ENCODE measurements around the gene KLRC4.
"Not testable (repeated sequence)": the region's sequence is repeated elsewhere in the genome, so short reads cannot be mapped to it uniquely, and the experiment has no call there.

KLRC4 gene

DNA sequence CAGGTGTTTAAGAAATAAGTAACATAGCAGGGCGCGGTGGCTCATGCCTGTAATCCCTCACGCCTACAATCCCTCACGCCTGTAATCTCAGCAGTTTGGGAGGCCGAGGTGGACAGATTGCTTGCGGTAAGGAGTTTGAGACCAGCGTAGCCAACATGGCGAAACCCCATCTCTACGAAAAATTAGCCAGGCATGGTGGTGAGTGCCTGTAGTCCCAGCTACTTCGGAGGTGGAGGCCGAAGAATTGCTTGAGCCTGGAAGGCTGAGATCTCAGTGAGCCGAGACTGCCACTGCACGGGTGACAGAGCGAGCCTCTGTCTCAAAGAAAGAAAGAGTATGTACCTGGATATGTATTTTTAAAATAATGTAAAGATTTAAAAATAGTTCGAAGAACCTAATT lies 13.4 kb downstream of the KLRC4 start:
- not testable (repeated sequence) for DNase-seq

DNA sequence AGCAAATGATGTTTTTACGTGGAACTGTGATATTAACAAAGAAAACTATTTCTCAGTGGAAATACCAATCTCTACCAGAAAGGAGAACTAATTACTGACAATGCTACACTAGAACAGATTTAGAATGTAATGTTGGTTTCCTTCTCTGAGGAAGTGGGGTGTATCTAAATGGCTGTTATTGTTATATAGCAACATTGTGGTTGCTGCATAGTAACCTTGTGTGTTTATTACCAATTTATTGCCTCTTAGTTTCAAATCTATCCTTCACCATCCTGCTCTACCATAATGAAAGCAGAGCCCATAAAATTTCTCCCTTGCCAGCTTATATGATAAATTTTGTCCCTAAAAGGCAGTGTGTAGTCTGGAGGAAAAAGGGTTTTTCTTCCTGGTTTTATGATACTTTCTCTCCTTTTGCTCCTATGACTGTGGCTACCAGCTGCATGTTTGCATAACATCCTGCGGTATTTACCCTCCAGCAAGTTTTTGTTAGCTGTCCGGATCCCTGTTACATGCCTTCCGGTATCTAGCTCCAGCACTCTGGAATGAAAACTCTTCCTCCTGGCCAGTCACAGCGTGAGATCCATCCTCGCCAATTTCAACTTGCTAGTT lies 14.1 kb downstream of the KLRC4 start:
- DNase-seq: no peak

DNA sequence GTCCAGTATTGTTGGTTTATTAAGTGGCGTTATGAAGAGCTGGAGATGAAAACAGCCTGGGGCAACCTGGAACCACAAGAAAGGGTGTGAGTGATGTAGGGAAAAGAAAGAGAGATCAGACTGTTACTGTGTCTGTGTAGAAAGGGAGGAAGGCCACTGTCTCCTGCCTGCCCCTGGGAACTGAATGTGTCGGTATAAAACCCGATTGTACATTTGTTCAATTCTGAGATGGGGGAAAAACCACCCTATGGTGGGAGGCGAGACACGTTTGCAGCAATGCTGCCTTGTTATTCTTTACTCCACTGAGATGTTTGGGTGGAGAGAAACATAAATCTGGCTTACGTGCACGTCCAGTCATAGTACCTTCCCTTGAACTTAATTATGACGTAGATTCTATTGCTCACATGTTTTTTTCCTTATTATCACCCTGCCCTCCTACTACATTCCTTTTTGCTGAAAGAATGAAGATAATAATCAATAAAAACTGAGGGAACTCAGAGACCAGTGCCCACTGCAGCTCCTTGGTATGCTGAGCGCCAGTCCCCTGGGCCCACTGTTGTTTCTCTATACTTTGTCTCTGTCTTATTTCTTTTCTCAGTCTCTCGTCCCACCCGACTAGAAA lies 14.9 kb downstream of the KLRC4 start:
- DNase-seq: not testable (repeated sequence)

DNA sequence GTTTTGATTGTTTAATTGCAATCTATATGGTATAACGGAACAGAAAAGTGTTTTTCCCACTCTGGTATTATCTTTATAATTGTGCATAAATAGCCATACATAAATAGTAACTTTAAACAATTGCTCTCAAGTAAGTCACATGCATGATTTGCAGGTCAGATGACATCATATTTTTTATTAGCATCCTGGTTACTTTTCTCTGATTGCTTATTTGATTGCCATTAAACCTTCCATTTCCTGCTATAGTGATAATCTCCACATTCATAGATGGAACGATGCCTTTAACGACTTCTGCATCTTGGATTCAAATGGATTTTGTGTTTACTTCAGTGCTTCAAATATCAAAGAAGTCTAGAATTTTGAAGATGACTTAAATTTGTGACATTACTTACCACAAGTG lies 16.3 kb downstream of the KLRC4 start:
- DNase-seq: no peak

DNA sequence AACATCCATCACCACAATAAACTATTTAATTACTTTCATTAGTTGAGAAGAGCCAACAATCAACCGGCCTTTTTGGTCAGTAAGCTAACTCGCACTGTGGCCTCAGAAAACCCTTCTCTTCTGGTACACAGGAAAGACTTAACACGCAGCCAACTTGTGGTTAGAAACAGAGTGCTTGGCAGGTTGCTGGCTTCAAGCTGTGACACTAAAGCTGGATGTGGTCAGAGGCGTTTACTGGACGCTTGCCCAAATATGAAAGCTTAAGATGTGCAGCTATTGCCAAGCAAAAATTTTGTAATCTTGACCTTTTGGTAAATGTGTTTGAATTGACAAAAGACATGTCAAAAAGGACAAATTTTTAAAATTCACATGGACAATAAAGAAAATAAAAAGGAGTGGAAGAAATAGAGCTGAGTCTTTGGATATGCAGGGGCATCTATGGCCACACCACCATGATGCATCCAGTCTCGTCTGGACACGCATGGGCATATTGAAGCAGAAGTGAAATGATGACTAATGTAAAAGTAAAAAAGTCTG lies 17.1 kb downstream of the KLRC4 start:
- DNase-seq: no peak

DNA sequence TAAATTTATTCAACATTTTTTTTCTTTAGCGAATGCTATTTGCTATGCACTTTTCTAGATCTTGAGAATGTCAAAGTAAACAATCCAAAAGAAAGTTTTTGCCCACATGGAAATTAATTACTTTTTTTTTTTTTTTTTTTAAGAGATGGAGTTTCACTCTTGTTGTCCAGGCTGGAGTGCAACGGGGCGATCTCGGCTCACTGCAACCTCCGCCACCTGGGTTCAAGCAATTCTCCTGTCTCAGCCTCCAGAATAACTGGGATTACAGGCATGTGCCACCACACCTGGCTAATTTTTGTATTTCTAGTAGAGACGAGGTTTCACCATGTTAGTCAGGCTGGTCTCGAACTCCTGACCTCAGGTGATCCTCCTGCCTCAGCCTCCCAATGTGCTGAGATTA lies 18.6 kb downstream of the KLRC4 start:
- DNase-seq: not testable (repeated sequence)

DNA sequence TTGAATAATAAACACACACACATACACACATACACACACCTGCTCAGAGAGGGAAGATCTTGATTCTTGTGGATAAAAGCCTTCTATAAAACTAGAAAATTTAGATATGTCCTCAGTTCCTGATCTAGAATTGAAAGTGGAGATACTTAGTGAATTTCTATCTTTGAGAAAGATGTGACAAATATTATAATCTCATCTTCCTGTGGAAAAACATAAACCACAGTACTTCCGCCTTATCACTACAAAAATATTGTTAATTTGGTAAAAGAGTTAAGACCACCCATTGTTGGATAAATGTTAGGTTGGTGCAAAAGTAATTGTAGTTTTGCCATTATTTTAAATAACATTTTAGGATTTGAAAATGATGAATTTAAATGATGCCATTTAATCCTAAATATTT lies 19.7 kb downstream of the KLRC4 start, which contains the start of gene KLRK1:
TSS of gene KLRK1 (minus strand) at position 138 of the 400 bp plus-strand sequence. CDS start 1,231 bp downstream, outside the sequence.
- DNase-seq: no peak

DNA sequence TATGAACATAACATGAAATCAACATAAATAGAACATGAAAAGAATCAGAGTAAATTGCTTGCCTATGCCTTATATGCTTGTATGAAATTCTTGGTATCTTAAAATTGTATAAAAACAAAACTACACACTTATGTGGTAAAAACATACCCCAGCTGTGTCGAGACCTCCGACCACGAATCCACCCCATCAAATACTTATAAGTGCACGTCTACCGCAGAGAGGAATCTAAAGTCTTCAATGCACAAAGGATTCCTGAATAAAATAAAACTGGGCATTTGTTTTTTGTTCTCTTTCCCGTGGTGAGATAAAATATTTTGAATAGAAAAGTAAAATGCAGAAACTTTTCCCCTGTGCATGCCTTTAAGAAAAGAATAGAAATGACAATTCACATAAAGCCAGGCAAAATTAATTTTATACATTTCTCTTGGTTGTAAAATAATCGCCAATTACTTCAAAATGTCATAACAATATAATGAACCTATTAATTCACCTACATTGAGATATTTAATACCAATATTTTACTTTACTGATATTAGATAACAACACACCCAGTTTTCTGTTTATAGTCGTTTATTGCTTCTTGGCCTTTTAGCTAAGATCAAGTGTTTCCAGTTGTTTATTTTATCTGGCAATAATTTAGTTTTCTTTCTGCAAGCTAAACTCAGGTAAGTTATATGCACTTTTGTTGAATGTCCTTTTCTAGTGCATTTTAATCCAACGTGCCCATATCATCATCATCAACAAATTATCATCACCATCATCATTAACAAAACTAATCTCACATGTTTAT lies 20.7 kb downstream of the KLRC4 start:
- DNase-seq: no peak

DNA sequence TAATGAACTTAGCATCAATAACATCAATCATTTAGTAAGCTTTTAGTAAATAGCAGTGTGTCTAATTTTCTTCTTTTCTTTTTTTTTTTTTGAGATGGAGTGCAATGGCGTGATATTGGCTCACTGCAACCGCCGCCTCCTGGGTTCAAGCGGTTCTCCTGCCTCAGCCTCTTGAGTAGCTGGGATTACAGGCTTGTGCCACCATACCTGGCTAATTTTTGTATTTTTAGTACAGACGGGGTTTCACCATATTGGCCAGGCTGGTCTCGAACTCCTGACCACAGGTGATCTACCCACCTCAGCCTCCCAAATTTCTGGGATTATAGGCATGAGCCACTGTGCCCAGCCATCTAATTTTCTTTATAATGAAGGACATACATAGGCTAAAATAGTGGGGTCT lies 22.1 kb downstream of the KLRC4 start:
- not testable (repeated sequence) for DNase-seq

DNA sequence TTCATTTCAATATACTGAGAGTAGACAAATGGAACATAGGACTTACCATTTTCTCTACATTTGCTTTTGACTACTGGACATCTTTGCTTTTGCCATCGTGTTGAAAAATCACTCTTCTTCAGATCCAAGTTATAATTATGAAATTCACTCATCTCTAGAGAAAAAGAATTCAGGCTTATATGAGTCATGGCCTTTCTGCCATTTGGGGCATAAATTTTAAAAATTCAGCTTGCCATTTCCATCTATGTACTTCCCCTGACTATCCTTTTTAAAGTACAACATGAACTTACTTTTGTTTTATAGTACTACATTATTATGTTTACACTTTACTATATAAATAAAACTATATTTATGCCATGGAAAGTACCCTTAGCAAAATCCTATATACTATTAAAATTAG lies 22.7 kb downstream of the KLRC4 start:
- no peak for DNase-seq

DNA sequence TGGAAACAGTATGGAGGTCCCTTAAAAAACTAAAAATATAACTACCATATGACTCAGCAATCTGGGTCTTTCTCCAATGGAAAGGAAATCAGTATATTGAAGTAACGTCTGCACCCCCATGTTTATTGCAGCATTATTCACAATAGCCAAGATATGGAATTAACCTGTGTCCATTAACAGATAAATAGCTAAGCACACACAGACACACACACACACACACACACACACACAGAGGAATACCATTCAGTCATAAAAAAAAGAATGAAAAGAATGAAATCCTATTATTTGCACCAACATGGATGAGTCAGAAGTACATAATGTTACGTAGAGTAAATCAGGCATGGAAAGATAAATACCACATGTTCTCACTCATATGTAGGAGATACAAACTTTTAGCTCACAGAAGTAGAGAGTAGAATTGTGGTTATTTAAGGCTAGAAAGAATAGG lies 24.4 kb downstream of the KLRC4 start:
- DNase-seq: no peak

DNA sequence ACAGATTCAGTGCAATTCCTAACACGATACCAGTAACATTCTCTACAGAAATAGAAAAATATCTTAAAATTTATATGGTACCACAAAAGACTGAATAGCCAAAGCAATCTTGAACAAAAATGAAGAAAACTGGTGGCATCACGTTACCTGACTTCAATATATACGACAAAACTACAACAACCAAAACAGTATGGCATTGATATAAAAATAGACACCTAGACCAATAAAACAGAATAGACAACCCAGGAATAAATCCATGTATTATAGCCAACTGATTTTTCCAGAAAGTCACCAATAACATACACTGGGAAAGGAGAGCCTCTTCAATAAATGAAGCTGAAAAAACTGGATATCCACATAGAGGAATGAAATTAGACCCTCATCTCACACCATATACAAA lies 25.4 kb downstream of the KLRC4 start:
- no peak for DNase-seq

DNA sequence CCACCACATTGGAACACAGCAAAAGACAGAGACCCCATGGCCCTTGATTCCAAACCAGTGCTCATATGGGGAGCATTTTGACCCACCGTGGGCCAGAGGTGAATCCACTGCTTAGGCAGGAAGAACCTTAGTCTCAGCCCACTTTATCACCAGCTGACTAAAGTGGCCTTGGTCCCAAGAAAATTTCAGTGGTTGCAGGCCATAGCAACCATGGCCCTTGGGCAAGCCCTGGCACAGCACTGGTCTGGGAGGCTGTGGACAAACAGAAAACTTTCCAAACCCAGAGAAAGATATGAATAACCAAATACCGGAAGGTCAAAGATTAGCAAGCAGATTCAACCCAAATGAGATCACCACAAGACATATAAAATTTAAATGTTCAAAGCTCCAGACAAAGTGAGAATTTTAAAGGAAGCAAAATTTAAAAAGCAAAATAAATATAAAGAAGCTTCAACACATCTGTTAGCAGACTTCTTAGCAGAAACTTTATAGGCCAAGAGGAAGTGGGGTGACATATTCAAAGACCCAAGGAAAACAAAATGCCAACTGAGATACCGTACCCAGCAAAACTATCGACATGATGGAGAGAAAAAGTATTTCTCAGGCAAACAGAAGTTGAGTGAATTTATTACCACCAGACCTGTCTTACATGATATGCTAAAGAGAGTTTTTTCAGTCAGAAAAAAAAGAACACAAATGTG lies 27.5 kb downstream of the KLRC4 start:
- no peak for DNase-seq

DNA sequence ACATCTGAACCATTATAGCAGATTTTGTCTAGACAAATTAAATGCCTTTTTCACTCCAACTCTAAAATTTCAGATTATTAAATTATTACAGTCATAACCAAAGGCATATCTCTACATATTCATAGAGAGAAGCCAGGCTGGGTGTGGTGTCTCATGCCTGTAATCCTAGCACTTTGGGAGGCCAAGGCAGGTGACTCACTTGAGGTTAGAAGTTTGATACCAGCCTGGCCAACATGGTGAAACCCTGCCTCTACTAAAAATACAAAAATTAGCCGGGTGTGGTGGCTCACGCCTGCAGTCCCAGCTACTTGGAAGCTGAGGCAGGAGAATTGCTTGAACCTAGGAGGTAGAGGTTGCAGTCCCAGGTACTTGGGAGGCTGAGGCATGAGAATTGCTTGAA lies 30.8 kb downstream of the KLRC4 start:
- not testable (repeated sequence) for DNase-seq

DNA sequence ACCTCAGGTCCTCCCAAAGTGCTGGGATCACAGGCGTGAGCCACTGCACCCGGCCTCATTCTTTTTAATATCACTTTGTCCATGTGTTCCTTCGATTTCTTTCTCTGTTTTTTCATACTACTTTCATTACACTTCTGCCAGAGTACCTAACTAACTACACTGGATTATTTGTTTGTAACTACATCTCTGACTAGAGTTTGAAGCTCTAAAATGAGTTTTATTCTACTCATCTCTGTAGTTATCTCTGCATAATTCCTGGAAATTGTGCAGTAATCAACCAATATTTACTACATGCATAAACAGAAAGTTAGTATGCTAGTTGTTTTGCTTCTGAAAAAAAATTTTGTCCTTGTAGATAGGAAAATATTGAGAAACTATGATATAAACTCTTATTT lies 34.9 kb downstream of the KLRC4 start:
- no peak for DNase-seq

DNA sequence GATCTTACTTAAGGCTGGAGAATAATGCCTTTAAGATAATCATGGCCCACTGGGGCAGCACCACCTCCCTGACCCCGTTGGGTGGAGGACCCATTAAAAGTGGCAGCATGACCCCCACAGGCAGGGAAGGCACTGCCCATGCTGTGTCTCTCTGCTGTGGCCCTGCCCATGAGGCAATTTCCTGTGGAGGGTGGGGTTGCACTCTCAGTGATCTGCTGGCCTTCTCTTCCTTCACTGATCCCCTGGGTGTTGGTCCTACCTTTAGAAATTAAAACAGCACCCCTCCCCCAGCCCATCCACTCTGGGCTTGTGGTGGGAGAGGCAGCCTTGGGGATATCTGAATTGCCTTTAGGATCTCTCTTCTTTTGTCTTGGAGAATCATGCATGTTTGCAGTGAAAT lies 37.0 kb downstream of the KLRC4 start:
- DNase-seq: no peak

DNA sequence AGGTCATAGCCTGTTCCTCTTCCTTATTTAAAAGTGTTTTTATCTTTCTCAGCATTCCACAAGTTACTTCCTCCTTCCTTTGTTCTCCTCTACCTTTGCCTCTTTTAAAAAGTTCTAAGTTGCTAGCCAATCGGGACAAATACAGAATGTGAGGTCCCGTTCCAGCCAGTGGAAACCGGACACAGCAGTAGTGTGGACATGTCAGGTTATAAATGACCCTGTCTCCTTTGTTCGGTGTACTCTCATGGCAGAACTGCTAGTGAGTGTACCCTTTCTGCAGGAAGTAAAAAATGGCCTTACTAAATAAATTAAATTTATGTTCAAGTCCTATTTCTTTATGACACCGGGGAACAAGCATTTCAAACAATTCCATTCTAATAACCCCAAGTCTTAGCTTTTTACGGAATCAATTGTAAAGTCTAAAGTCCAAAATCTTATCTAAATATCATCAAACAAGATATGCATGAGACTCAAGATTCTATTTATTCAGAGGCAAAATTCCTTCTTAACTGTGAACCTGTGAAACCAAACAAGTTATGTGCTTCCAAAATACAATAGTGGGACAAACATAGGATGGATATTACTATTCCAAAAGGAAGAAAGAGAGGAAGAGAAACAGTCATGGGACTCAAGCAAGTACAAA lies 37.5 kb downstream of the KLRC4 start:
- DNase-seq: not testable (repeated sequence)

DNA sequence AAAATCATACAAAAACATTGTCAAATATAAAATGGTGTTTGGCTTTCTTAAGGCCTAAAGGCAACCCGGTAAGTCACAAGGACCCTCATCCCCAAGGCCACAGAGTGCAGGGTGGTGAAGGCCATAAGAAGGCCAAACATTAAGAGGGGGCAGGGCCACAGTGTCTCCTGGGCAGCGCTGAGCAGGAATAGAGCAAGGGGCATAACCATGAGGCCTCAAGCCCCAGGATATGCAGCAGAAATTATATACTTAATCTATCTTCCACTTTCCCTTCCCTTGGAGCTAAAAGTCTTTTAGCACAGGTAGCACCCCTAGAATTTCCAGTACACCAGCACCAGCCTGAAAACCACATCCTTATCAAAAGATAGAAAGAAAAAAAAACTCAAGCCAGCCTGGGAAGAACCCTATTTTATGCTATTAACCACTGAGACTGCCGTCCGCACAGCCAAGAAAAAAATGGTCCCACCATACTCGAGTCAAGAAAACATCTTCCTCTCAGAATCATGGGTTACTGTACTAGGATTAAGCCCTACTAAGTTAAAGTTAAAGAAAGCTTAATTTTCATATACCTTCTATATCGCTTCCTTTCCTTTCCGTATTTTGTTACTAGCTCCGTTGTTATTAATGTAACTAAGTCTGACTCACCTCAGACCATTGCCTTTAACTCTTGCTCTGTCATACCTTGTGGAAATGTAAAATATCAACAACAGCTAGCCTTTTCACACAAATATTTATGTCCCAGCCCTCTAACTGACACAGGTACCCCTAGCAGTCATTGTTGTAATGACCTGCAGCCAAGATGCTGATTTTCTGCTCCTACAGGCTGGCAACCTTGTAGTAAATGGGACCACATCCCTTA lies 39.8 kb downstream of the KLRC4 start:
- DNase-seq: no peak

DNA sequence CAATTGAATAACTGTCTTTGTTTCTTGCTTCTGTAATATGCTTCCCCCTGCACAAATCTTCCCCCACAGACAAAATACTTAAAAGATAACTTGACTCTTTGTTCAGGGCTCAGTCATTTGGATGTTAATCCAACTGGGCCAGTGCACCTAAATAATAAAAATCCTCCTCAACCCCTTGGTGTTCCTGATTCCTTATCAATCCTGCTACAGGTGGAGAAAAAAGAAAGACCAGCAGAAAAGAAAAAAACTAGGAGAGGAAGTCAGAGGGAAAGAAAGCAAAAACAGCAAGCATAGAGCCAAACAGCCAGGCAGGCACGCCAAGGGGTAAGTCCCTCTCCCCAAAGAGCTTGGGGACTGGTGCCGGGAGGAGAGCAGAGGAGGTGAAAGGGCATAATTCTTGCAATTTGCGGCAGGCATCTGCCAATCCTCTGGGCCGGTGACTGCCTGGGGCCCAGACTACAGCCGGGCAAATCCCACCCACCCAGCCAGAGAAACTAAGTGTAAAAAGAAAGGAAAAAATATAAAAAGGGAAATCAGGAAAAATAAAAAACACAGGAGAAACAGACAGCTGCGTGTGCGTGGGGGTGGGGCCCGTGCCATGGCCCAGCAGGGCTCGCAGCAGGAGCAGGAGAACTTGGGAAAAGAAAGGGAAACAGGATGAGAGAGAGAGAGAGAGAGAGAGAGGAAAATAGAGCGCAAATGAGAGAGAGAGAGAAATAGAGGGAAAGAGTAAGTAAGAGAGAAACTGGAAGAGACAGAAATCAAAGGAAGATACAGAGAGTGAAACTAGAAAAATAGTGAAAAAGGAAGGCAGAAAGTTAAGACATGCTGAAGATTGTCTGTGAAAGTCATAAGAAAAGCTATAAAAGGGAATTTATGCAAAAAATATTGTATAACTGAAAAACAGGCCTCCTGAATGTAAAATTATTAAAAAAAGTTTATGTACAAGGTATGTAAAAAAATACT lies 41.1 kb downstream of the KLRC4 start:
- no peak for DNase-seq

DNA sequence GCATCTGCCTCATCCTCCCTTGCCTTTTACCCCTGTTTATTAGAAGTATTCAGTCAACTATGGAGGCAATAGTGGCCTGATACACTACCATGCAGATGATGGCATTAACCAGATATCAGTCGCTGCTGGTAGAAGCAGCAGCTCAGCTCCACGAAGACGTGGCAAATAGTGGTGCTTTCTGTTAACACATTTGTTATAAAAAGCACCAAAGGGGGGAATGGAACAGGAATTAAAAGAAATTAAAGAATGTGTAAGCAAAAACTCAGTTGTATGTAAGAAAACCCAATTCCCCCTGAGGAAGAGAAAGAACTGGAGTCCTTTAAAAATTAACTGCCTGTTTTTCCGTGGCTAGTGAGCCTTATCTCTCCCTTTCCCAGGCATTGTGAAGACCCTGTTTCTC lies 41.8 kb downstream of the KLRC4 start:
- not testable (repeated sequence) for DNase-seq
